Colon (tissue), 2 donors: ENCODE results near the gene COL11A2.
"Not testable (repeated sequence)": the region's sequence is repeated elsewhere in the genome, so short reads cannot be mapped to it uniquely, and the experiment has no call there.

ENCODE experiments used
- FAIRE-seq: peaks from 2 replicates; lab custom pipeline; 2012; peaks lifted over from hg19 to GRCh38; lab: Jason Lieb, UNC
- donor health status: control.
- donor health status: control.

The COL11A2 gene

DNA sequence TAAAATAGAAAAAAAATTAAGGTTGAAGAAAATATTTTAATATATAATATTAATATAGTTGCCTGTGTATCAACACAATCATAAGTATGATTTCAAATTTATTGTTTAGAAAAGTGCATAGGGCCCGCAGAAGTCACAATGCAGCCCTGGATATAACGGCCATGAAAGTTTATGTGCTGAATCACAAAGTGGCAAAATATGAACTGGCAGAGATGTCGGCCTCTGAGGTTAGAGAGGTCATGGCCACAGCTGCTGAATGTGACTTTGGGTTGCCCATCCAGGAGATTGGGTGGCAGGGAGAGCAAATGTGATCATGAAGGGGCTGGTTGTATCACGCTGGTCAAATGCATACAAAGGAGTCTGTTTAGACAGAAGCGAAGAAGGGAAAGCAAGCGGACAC lies 35.7 kb downstream of the COL11A2 start:
- no peak for FAIRE-seq

DNA sequence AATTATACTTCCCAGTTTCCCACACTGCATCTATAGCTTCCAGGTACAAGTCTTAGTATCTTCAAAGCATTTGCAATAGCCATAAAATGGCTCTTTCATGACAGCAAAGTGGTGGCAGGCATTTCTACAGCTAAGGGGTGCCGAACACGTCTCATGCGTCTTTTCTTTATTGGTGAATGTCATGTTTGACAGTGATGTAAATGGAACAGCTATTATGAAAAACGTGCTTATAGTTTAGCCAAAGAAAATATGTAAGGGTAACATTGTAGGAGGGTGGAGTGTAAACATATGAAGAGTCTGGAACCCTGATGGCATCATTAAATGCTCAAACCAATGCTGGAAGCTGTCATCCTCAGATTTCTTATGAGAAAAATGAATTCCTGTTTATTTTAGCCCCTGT lies 37.9 kb downstream of the COL11A2 start:
- no peak for FAIRE-seq

DNA sequence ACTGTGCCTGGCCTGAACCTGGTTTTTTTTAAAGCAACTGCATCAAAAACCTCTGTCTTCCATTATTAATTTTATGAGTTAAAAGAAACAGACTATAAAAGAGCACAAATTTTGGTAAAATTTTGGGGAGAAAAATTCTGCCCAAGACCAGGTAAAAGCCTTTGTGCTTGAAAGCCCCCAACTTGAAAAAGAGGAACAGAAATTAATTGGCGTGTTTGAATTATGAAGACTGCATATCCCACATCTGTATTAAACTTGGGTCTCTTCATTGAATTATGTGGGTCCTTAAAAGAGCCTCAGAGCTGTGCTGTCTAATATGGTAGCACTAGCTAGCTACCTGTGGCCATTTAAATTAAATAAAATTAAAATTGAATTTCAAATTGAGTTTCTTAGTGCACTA lies 41.2 kb downstream of the COL11A2 start:
- no peak for FAIRE-seq

DNA sequence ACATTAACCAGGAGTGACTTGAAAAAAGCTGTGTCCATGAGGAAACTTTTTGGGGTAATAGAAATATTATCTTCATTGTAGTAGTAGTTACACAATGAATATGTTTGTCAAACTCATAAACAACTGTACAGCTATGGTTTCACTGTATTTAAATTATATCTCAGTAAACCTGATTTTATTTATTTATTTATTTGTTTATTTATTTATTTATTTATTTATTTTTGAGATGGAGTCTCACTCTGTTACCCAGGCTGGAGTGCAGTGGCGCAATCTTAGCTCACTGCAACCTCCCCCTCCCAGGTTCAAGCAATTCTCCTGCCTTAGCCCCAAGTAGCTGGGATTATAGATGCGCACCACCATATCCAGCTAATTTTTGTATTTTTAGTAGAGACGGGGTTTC lies 41.7 kb downstream of the COL11A2 start:
- not testable (repeated sequence) for FAIRE-seq

DNA sequence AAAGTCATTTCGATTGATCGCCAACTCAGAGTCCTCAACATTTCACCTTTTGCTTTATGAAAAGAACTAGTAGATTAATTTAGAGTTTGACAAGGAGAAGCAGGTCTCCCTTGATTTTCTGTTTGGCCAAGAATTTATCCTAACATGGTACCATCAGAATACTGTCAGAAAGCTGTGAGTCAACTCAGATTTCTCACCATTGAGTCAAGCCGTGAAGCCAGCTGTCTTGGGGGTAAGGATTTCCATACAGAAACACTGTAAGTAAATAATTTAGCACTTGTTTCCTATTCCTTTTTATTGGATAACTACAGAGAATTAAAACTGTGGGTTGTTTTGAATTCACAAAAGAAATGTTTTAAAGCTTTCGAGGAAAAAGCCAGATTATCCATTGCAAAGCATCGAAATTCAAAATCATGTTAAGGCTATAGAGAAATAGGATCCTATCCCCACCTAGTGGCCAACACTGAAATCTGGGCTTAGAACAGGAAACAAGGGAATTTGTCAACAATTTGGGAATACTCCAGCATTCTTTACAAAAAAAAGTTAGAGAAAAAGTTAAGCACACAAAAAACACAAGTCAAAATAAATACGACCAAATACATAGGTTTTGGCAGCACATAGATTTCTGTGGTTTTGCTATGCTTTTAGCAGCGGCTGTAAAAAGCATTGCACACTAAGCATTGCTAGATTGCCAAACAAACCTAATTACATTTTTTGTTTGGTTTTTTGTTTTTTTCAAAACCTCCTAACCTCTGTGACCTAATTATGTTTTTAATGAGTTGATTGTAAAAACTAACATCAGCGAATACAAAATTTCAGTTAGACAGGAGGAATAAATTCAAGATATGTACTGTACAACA lies 44.2 kb downstream of the COL11A2 start:
- no peak for FAIRE-seq

DNA sequence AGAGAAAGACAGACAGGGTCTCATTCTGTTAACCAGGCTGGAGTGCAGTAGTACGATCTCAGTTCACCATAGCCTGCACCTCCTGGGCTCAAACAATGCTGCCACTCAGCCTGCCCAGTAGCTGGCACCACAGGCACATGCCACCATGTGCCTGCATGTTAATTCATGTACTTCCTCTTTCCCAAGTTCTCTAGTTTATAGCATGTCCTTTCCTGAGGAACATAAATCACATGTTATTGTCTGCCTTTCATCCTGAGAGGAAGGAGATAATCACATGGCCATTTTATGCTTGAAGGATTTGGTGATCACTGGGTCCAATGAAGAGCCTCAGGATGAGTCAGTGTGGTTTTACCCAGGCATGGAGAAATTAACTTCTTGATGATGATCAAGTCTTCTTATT lies 47.9 kb downstream of the COL11A2 start:
- no peak for FAIRE-seq

DNA sequence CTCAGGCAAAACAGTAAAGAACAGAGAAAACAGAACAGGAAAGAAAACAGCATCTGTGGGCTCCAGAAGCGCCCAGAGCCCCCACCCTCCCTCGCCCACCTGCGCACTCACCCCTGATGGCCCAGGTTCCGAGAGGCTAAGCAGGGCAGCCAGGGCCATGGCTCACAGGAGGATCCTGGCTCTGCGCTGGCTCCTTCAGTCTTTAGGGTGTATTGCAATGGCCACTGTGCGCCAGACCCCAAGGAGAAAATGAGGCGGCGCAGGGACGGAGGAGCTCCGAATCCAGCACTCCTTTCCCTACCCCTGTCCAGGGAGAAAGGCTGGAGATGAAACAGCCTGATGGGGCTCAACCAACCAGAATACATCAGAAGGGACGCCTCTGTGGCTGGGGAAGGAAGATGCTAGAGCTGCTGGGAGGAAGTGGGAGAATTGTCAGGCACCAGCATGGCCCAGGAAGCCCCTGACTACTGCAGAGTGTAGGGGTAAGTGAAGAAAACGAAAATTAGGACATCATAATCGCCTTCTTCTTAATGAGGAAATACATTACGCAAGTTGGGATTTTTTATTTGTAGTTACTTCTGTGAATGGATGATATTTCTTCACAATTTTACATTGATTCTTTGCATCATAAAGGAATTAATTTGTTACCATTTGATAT lies 49.0 kb downstream of the COL11A2 start:
- no peak for FAIRE-seq

DNA sequence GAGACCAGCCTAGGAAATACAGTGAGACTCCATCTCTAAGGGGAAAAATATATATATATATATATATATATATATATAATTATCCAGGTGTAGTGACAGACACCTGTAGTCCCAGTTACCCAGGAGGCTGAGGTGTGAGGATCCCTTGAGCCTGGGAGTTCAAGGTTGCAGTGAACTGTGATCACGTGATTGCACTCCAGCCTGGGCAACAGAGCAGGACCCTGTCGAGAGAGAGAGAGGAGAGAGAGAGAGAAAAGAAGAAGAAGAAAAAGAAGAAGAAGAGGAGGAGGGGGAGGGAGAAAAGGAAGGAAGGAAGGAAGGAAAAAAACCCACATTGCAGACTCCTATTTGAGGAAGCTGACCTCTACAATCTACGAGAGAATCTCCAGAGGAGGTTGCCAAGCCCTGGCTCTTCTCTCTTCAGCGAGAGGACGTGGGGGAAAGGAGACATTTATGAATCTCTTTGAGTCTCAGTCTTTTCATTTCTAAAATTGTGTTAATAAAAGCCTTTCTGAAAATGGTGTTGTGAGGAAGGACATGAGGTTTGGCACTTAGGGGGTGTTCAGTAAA lies 49.7 kb downstream of the COL11A2 start:
- no peak for FAIRE-seq

DNA sequence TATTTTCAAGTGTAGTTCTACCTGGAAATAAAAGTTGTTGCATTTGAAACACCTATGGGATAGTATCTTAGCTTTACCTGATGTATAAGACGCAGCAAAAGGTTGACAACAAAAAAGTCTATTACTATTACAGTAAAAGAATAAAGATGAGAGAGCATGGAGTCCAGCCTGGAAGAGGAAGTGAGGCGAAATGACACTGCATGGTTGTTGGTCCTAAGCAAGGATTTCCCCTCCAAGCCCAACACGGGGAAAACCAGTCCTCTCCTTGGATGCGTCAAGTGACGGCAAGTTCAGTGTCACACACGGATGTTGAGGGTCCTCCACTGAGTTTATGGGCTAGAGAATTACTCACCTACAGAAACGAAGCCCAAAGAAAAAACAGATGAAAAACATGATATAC lies 51.7 kb downstream of the COL11A2 start:
- no peak for FAIRE-seq

DNA sequence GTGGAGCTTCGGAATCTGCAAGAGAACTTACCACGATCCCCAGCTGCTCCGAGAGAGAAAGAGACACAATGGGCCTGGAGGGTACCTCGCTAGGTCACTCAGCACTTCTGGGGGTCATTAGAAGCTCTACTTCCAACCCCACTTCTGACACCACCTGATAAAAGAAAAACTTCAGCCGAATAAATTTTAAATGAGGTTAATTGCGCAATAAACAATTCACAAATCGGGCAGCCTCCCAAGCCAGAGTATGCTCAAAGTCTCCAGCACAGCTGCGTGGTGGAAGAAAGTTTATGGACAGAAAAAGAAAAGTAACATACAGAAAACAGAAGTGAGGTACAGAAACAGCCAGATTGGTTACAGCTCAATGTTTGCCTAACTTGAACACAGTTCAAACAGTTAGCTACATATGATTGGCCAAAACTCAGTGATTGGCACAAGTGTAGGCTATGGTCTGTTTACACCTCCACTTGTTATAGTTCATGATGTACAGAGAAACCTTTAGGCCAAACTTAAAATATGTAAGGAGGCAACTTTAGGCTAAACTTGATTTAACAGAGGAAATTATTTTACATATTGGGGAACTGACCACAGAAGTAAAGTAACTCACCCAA lies 52.6 kb downstream of the COL11A2 start:
- FAIRE-seq, result no peak

DNA sequence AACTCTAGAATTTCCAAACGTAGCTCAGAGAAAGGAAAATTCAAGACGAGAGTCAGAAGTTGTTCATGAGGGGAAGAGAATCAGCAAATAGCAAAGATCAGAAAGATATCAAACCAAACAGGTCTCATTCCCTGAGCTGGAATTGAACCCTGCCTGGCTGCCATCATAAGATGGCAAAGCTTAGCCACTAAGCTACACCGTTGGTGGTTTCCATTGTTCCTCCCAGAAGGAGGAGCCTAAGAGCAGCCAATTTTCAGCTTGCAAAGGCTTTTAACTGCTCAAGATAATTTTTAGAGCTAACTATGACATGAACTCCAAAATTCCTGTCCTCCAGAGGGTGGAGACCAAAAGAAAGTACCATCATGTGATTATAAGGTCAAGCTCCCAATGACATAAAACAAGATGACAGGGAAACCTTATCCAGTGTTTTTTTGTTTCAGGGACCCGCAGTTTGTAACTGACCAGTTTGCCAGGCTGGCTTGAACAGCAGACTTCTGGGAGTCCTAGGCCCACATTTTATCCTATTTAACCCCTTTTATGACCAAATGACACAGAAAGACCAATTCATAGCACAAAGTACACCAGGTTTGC lies 55.9 kb downstream of the COL11A2 start:
- no peak for FAIRE-seq

DNA sequence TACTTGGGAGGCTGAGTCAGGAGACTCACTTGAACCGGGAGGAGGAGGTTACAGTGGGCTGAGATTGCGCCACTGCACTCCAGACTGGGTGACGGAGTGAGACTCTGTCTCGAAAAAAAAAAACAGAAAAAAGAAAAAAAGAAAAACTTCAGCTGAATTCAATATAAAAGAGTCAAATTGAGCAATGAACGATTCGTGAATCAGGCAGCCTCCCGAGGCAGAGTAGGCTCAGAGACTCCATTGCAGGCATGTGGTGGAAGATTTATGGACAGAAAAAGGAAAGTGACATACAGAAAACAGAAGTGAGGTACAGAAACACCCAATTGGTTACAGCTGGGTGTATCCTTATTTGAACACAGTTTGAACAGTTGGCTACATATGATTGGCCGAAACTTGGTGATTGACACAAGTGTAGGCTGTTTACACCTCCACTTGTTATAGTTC lies 60.2 kb downstream of the COL11A2 start:
- FAIRE-seq, result no peak

DNA sequence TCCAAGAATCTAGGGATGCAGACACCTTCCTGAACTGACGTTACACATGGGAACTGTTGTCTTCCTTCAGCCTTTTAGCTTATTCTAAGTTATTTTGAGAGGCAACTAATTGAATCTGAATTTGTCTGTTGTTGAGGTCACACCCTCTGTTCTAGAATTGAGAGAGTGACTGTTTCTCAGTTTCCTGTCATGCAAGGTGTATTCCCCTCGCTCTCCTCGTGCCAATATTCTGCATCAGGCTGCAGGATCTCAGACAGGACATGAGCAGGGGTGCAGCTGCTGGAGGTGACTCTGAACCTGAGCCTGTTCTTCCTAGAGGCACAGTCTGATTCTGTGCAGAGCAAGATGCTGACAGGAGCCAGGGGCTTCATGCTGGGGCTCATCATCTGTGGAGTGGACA lies 63.9 kb downstream of the COL11A2 start:
- no peak for FAIRE-seq

DNA sequence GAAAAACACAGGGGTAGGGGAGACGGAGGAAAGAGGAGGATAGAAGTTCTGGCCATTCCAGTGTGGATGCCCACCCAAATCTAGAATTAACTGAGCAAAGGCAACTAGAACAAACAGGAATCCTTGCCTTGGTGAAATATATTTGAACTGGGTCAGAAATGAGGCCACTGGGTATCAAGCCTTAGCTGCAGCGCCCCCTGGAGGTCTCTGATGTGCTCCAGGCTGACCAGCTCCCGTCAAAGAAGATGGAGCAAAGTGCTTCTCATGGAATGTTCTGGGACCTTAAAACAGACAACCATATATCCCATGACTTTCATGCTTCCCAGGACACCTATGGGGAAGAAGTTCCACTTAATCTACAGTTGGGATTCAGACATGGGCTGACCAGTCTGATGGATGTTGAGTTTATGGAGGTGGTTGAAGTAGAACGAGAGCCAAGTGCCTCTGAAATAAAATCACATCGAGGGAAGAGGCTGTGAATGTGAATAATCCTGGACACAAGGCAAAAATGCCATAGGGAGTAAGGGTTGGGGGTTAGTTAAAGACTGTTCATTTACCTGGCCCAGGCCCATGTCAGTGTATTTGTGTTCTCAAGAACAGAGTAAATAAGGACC lies 66.1 kb downstream of the COL11A2 start:
- no peak for FAIRE-seq

DNA sequence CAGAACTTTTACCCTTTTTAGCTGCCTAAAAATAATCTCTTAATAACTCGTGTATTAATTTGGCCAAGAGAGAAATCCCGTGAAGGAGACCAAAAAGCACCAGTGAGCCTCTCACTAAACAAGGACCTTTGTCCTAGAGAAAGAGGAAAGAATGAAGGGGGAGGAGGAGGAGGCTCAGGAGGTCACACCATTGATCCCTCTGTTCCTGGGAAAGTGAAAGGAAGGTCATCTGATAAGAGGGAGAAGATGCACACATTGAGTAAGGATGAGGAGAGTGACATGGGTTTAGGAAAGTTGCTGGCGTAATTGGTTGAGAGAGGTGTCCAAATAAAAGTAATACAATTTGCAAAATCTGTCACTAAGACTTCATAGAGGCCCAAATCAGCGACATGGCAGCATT lies 67.3 kb downstream of the COL11A2 start:
- FAIRE-seq, result no peak

DNA sequence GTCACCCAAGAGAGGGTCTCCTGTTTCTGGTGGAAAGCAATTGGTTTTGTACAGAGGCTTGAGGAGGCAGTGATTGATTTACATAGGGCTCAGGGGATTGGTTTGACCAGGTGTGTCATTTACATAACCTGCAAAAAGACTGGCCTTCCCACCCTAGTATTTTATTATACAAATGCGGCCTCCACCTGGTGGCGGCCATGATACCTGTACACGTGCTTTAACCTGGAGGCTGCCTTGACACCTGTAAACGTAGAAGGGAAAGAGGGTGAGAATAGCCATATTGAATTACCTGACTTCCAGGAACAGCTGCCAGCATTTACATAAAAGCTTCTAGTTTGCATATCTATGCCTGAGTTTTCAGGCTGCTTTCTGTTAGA lies 67.8 kb downstream of the COL11A2 start:
- no peak for FAIRE-seq

DNA sequence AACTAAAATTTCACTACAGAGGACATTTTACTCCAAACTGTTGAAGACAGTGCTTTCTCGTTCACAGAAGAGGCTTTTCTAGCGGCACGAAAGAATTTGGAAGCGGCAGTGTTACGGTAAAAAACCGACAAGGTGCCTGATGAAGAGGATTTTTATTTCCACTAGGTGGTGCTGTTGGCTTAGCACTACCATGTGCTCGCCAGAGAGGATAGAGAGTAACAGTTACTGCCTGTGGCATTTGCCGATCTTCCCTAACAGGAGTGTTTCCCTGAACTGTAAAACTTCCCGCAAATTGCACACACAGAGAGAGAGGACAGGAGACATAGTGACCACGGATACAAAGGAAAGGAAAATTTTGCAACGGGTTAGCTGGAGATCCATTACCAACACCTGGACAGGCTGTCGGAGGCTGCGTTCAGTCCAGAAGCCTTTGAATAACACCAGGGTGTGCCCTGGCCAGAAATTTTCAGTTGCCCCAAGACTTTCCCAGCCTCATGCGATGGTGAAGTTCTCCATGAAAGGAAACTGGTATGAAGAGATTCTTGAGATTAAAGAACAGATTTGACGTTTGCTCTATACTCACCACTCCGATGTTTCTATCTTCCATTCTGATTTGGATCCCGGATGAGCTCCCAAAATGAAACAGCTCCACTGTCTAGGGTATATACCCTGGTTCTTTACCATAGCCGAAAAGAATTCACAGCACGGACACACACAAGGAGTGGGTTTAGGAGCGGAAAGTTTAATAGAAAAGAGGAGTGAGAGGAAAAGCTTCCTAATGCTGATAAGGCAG lies 68.3 kb downstream of the COL11A2 start:
- no peak for FAIRE-seq

DNA sequence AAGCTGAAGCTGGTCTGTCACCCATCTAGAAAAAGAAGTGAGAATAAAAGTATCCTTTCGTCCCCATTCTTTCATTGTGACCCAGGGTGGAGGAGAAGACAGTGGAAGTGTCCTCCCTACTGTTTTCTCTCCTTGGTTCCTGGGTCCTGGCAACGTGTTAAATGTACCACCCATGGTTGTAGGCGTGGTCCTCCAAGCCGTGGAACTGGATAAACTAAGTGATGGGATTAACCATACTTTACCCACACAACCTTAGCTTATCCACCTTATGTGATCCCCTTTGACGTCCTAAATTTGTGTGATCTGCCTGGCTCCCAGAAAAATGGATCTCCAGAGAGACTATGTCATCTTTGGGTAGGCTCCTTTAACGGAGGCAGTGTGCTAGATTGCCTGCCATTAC lies 69.1 kb downstream of the COL11A2 start:
- no peak for FAIRE-seq

DNA sequence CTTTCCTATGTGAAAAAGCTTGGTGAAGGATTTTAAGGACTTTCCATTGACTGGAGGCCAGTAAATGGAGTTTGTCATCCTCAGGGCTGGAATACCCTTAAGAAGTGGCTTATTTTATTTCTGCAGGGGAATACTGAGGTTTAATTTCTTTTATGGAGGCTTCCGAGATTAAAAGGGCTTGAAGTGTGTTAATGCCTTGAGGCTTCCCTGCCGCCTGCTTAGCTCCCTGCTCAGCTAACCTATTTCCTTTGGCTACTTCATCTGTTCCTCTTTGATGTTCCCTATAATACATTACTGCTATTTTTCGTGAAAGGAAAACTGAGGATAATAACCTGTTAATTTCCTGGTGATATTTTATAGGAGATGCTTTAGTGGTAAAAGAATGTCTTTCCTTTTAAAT lies 72.3 kb downstream of the COL11A2 start:
- no peak for FAIRE-seq

DNA sequence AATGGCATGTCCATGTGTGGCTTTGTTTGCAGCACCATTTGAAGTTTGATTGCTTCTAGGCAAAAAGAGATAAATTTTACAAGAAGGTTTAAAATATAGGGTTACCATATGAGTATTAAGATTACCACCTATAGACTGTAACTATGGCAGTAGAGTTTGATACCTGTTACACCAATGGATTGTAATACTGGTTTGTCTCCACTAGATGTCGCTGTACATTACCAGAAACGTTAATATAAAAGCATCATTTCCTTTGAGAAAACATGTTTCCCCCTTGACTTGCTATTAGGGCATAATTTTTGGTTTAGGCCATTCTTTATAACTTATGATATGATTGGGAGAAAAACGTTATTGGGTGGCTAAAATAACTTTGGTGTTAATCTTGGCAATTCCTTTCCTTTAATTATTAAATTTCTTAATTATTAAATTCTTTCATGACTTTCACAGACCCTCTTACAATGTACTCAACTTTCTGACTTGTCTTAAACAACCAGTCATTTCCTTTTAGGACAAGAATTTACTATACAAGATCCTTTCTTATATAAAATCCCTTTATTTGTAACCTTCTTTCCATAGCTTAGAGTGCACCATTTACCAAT lies 73.6 kb downstream of the COL11A2 start:
- FAIRE-seq, result peak; percentile 38

DNA sequence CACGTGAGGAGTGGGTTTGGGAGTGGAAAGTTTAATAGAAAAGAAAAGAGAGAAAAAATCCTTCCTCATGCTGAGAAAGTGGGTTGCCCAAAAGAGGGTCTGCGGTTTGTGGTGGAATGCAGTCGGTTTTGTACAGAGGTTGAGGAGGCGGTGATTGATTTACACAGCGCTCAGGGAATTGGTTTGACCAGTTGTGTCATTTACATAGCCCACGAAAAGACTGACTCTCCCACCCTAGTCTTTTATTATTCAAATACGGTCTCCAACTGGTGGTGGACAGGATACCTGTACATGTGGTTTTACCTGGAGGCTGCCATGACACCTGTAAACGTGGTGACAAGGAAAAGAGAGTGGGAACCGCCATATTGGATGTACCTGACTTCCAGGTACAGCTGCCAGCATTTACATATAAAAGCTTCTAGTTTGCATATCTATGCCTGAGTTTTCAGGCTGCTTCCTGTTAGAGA lies 74.4 kb downstream of the COL11A2 start:
- FAIRE-seq, result no peak
